GM18873 (cell line): ENCODE data around the gene PAEP.

Experiments
- ATAC-seq: cut with Tn5 transposase; IDR thresholded peaks from one replicate; pipeline ENCODE4 v1.9.1; 2021; ENCODE audit warnings: mild to moderate bottlenecking, moderate library complexity, moderate number of reproducible peaks; ENCODE audit not compliant: unreplicated experiment, low FRiP score

PAEP gene

GRCh38 chr9:135574331-135574730, 12.8 kb downstream of the PAEP start:
- ATAC-seq: no peak

- ATAC-seq: no peak
Measured at GRCh38 chr9:135574943-135575342, 13.4 kb downstream of the PAEP start.

- ATAC-seq: no peak
Measured at GRCh38 chr9:135575995-135576631, 14.6 kb downstream of the PAEP start.

- no peak for ATAC-seq
Measured at GRCh38 chr9:135577256-135577655, 15.7 kb downstream of the PAEP start.

GRCh38 chr9:135579356-135579755, 17.8 kb downstream of the PAEP start:
- no peak for ATAC-seq

GRCh38 chr9:135579889-135580660, 18.5 kb downstream of the PAEP start:
- ATAC-seq: no peak

GRCh38 chr9:135580664-135581380, 19.3 kb downstream of the PAEP start:
- ATAC-seq: no peak

- ATAC-seq: no peak
Measured at GRCh38 chr9:135581636-135582426, 20.3 kb downstream of the PAEP start.

GRCh38 chr9:135582541-135582940, 21.0 kb downstream of the PAEP start:
- ATAC-seq: no peak

GRCh38 chr9:135582966-135583687, 21.6 kb downstream of the PAEP start:
- no peak for ATAC-seq

GRCh38 chr9:135583688-135584011, 22.1 kb downstream of the PAEP start:
- no peak for ATAC-seq

GRCh38 chr9:135584371-135584770, 22.8 kb downstream of the PAEP start:
- no peak for ATAC-seq

GRCh38 chr9:135584934-135585333, 23.4 kb downstream of the PAEP start:
- no peak for ATAC-seq

GRCh38 chr9:135586601-135587109, 25.1 kb downstream of the PAEP start:
- ATAC-seq: no peak

GRCh38 chr9:135587658-135588057, 26.1 kb downstream of the PAEP start:
- ATAC-seq: no peak

- no peak for ATAC-seq
Measured at GRCh38 chr9:135588371-135588770, 26.8 kb downstream of the PAEP start.

GRCh38 chr9:135588886-135589595, 27.5 kb downstream of the PAEP start:
- no peak for ATAC-seq

GRCh38 chr9:135589596-135590485, 28.3 kb downstream of the PAEP start:
- no peak for ATAC-seq
